Activated CD4-positive, alpha-beta T cell treated with anti-CD3 and anti-CD28 coated beads, Interleukin-2, Interleukin-4, amounts not matched to agents 100 ng/mL and 50 ng/mL, durations not matched to agents 16 hours and 8 hours (primary cell): ENCODE results near the gene OPRPN.

Source experiments
- DNase-seq: peaks from one replicate; pipeline ENCODE4 v3.0.0-alpha.2; 2020; ENCODE audit warnings: low spot score

Gene OPRPN, protein sequence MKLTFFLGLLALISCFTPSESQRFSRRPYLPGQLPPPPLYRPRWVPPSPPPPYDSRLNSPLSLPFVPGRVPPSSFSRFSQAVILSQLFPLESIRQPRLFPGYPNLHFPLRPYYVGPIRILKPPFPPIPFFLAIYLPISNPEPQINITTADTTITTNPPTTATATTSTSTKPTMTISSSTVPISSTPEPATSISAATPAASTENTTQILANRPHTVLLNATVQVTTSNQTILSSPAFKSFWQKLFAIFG

DNA sequence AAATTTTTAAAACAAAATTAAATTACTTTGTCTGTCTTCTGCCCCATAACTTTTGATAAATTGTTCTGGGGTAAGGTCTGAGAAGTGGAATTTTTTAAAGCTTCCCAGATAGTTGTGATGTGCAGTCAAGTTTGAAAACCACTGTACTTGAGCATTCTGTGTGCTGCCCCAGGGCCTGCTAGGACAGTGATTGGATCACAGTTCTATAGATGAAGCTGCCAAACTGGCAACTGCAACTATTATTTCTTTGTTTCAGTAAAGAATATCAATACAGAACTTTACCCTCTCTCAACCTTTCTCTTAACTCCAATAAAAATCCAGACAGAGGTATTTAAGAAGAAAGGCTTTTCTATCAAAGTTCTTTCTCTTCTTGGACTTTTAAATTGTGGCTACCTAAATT is at the start of gene OPRPN:
Gene OPRPN (plus strand): TSS at position 361 of the 400 bp plus-strand sequence. CDS start 1,346 bp downstream, outside the sequence.
- DNase-seq, result no peak

DNA sequence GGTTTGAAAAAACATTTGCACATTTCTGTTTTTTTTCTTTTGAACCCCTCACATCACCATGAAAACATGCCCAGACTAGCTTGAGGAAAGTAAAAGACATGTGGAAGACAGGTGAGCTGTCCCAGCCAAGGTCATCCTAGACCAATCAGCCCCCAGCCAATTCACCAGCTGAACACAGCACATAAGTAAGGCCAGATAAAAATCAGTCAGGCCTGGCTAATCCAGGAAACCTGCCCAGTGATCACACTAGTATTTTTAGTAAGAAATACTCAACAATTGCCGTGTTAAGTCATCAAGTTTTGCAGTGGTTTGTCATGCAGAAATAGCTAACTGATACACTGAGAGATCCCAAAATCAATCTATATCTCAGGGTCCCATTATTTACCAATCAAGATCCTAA is 41.6 kb upstream of the OPRPN start:
- no peak for DNase-seq

DNA sequence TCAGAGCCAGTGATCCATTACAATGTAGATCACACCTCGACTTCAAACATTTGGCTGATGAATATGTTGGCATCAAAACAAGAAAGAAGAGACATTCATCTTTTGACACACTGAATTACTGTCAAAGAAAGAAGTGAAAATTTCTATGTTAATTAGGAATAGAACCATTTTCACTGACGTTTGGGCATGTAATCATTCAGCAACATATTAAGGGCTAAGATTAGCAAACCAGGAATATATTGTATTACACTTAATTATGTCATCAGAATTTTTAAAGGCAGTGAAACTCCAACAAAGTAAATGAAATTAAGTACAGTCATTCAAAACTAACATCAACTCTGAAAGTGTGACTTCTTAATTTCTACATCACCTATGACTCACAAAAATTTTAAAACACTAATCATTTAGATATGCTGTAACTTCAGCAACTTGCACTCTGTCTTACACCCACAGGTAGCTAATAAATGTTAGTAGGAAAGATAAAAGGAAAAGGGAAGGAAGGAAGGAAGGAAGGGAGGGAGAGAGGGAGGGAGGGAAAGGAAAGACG is 38.6 kb upstream of the OPRPN start:
- no peak for DNase-seq

DNA sequence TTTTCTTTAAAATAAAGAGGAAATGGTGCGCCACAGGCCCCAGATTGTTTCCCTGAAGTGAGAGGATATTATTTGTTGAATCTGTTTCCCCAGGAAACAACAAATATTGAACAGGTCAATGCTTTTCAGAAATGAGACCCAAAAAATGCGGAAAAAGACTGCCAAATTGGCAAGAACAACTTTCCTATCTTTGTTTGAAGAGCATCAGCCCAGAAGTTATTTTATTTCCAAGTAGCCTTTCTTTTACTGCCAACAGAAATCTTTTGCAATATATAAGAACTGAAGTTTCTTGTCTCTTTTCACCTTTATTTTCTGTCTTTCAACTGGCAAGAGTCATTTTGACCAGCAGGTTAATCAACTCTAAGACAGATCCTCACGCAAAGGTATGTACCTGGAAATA is 37.3 kb upstream of the OPRPN start, which contains the start of gene SMR3A:
Gene SMR3A (plus strand): TSS at position 301 of the 400 bp plus-strand sequence. CDS start 1,356 bp downstream, outside the sequence.
- DNase-seq, result no peak

DNA sequence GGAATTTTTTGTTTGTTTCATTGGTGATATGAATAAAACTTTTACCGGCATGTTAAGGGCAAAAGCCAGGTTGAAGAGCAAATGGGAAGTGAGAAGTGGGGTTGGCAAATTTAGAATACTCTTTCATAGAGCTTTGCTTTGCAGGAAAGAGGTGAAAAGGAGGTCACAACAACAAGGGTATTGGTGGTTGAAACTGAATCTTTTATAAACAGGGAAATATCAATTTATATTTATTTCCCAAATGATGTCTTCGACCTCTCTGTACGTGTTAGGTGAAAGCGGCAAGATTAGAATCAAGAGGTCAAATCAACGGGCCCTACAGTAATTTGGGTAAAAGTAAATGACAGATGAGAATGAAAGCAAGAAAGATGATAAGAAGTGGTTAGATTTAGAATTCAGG is 33.7 kb upstream of the OPRPN start:
- DNase-seq, result no peak

DNA sequence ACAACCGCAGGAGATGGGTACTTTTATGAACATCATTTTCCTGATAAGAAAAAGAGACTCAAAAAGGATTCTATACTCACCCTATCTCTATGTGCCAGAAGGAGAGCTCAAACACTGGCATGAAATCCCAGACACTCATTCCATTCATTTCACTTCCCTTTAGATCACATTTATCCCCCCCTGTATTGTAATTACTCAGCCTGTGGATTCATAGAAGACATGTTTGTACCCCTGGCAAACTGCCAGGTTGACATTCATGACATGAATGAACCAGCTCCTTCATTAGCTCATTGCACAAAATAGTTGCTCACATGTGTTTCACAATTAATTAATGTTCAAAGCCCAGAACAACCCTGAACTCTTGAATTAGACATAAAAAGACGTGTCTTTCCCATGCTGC is 32.3 kb upstream of the OPRPN start:
- no peak for DNase-seq

DNA sequence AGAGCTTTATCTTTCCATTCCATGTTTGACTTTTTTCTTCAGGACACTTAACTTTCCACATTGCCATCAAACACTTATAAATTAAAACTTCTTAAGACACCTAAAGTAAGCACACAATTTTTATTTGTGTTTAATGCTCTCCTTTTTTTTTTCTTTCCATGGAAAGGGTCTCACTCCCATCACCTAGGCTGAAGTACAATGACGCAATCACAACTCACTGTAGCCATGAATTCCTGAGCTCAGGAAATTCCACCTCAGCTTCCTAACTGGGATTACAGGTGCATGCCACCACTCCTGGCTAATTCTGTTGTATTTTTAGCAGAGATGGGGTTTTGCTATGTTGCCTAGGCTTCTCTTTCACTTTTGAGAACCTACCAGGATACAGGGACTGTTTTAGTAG is 29.9 kb upstream of the OPRPN start:
- no peak for DNase-seq

DNA sequence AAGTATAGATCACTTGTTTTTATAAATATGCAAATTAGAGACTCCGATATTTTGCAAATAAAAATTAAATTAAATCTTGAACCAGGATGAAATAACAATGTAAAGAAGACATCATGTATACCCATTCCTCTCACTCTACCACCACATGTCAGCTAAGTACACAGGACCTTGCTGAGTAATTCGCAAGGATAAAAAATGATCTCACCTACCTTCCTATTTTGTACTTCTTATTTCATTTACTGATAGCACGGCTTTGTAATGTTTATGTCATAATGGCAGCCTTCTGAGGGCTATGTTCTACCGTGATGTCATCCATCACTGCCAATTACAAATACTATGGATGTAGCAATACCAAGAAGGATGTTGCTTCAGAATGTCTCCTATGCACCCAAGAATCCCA is 25.8 kb upstream of the OPRPN start:
- DNase-seq, result no peak

DNA sequence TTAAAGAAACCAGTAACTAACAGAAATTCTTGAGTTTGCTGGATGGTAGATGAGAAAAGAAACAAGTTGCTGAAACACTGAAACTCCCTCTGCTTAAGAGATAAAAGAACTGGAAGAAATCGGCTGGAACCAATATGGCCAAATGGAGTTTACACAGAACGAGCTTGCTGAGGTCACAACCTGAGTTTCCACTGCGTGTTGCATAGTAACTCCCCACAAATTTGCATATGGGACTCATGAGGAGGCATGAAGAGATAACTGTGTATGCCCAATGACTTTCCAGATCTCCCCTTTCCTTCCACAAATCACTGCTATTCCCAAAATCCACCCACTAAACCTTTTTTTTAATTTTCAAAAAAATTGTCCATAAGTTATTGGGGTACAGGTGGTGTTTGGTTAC is 25.0 kb upstream of the OPRPN start:
- no peak for DNase-seq

DNA sequence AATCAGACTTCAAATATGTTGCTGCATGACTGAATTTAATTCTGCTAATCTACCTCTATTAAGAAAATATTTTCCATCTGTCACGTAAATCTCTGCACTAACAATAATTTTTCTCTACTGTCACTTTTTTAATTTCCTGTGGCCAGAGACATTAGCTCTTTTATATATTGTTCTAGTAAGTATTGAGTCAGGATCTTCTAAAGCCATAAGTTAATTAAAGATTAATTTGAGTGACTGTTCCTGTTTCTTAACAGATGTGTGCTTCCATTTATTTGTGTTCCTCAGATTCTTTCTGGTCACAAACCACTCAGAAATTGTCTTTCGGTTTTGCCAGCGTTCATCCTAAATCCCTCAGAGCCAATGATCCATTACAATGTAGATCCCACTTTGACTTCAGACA is 17.2 kb upstream of the OPRPN start:
- no peak for DNase-seq

DNA sequence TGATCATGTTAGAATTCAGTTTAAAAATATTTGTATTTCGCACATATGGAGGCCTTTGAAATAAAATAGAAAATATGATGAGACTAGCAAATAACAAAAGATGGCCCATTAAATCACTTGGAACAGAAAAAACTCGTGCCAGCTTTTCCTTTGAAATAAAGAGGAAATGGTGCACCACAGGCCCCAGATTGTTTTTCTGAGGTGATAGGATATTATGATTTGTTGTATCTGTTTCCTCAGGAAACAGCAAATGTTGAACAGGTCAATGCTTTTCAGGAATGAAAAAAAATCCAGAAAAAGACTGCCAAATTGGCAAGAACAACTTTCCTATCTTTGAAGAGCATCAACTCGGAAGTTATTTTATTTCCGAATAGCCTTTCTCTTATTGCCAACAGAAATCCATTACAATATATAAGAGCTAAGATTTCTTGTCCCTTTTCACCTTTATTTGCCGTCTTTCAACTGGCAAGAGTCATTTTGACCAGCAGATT is 15.0 kb upstream of the OPRPN start, which contains the start of gene SMR3B:
Gene SMR3B (plus strand): TSS at position 441 of the 491 bp plus-strand sequence. CDS start 1,380 bp downstream, outside the sequence.
- DNase-seq, result no peak

DNA sequence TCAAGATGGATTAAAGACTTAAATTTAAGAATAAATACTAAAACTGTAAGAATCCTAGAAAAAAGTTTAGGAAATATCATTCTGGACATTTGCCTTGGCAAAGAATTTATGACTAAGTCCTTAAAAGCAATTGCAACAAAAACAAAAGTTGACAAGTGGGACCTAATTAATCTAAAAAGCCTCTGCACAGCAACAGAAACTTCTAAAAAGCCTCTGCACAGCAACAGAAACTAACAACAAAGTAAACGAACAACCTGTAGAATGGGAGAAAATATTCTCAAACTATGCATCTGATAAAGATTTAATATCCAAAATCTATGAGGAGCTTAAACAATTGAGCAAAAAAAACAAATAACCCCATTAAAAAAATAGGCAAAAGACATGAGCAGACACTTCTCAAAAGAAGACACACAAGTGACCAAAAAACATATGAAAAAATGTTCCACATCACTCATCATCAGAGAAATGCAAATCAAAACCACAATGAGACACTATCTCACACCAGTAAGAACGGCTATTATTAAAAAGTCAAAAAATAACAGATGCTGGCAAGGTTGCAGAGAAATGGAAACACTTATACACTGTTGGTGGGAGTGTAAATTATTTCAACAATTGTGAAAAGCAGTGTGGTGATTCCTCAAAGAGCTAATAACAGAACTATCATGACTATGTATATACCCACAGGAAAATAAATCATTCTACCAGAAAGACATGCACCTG is 5.5 kb upstream of the OPRPN start:
- DNase-seq, result no peak

DNA sequence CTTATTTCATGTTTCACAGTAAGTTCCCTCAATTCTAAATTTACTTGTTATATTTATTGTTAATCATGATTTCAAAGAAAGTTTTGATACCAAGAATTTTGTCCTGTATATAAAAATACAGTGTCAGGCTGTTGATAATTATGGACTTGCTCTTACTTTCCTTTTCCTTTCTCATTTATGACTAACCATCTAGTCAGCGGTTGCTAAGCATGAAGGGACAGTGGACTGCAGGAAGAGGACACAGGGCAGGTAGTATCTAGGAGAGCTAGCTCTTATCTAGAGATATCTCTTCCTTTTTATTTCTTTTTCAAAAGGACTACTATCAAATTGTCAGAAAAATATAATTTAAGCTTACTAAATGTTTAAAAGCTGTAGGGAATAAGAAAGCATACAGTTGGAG is 1.6 kb downstream of the OPRPN start:
- no peak for DNase-seq

DNA sequence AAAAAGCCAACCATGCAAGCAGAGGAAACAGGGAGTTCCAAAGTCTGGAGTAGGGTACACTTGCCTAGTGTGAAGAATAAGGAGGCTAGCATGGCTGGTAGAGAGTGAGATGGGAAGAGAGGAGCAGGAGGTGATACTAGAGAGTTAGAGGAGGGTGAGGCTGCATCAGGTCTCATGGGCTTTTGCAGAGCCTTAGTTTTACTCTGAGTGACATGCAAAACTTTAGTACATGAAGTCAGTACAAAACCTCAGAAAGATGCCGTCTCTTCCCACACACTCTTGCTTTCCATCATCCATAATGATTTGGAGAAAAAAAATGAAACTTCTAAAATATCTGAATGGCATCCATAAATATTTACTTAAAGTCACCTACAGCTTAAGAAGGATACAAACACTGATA is 5.0 kb downstream of the OPRPN start:
- DNase-seq, result no peak

DNA sequence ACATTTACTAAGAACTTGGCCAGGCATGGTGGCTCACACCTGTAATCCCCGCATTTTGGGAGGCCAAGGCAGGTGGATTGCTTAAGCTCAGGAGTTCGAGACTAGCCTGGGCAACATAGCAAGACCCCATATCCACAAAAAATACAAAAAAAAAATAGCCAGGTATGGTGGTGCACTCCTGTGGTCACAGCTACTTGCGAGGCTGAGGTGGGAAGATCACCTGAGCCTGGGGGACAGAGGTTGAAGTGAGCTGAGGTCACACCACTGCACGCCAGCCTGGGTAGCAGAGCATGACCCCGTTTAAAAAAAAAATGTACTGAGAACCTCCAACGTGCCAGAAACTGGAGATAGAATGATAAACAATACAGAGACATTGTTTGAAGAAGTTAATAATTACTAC is 8.0 kb downstream of the OPRPN start:
- DNase-seq, result no peak

DNA sequence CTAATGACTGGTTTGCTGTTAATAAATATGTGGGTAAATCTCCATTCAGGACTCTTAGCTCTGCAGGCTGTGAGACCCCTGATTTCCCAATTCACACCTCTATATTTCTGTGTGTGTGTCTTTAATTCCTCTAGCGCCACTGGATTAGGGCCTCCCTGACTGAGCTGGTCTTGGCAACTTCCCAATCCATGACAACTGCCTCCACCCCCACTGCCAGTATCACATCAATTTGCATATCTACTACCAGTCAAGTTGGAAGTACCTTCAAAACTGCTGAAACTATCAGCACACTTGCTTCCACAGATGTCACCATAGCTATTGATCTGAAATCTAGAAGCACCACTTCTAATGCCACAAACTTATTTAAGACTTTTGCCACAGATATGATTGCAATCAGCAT is 27.6 kb downstream of the OPRPN start:
- DNase-seq, result no peak

DNA sequence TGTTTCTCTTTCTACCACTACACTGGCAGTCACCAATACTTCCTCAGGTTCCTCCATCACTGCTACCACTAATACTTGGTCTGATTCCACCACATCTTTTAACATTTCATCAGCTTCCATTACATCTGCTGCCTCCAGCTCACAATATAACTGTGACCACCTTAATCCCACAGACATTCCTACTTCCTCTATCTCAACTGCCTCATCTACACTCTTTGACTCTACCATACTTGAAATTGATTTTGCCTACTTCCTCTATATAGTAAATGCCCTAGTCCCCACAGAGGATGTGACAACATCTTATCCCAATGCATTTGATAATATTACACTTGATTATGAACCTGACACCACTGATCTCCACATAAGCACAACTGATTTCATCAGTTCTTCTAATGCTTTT is 29.0 kb downstream of the OPRPN start:
- DNase-seq, result no peak

DNA sequence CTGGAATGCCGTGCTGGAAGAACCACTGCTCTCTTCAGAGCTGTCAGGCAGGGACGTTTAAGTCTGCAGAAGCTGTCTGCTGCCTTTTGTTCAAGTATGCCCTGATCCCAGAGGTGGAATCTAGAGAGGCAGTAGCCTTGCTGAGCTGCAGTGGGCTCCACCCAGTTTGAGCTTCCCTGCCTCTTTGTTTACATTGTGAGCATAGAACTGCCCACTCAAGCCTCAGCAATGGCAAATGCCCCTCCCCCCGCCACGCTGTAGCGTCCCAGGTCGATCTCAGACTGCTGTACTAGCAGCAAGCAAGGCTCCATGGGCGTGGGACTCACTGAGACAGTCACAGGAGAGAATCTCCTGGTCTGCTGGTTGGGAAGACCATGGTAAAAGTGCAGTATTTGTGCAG is 39.5 kb downstream of the OPRPN start:
- no peak for DNase-seq

DNA sequence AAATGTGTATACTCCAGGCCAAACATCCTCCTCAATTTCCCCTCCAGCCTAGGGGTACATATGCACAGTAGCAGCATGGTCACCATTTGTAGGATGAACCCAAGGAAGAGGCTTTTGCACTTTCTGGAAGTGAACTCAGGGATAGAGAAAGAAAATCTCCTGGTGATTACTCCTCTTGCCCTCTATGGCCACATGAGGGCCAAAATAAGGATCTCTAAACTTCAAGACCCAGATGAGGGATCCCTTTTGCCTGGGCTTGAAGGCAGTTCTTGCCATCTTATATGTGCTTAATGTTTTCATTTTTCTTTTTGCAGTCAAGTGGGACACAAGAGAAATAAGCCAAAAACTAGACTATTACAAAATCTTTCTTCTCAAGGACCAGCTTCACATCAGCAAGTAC is 44.7 kb downstream of the OPRPN start:
- DNase-seq, result no peak

DNA sequence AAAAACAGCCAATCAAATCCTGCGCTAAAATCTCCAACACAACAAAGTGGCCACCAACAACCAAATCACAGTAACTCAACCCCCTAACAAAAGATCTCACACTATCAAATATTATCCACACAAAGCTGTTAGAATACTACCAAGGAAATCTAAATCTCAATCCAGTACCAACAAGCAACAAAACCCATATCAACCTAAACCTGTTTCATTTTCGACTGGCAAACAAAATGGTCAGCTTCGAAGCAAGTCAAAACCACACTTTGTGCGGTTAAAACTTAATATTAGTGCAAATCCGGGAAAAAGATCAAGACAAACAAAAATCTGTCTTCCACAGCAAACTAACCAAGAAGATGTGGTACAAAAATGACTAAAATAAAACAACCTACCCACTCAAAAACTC is 45.6 kb downstream of the OPRPN start:
- no peak for DNase-seq

DNA sequence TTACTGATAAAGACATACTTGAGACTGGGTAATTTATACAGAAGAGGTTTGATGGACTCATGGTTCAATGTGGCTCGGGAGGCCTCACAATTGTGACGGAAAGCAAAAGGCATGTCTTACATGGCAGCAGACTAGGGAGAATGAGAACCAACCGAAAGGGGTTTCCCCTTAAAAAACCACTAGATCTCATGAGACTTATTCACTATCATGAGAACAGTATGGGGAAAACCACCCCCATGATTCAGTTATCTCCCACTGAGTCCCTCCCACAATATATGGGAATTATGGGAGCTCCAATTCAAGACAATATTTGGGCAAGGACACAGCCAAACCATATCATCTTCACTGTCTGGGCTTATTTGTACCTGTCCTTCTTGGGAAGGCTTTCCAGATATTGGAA is 51.5 kb downstream of the OPRPN start:
- no peak for DNase-seq

DNA sequence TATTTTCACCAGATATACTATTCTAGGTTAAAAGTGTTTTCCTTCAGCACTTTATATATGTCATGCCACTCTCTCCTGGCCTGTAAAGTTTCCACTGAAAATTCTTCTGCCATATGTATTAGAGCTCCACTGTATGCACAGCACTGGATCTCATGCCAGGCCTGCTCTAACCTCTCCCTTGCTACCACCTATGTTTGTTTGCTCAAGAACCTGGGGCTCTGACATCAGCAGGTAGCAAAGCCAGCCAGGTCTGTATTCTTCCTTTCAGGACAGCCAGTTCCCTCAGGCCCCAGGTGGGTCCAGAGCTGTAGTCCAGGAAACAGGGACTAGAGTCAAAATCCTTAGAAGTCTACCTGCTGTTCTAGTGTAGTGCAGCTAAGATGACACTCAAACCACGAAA is 55.2 kb downstream of the OPRPN start:
- DNase-seq, result no peak
